ENCODE measurements around the gene SEC24D.

SEC24D gene

GRCh38 chr4:118772081-118772766 lies 63.7 kb downstream of the SEC24D start:
- ChIA-PET POLR2A (ENCODE audit: low non-redundant PET) (no interaction called here), CTCF (interaction anchor here (0.5 to 1.5 kb wide), 12 partner anchors 13 to 965 kb away, joined by 3 to 7 read pairs (median 4); partner anchors contain the start of gene SYNPO2)
- DNase-seq (ENCODE audit: low spot score): peak; percentile 60
- peak; percentile 70; the same call in 1 of the 2 replicates for TF ChIP-seq CTCF (conservative IDR thresholded peaks at IDR 0.05; ENCODE audit: low read depth)
- no peak overlapping the region for H3K27ac ChIP-seq

- CTCF ChIA-PET: no interaction called here
- no peak overlapping the region for H3K27ac ChIP-seq
- no peak for TF ChIP-seq CTCF (conservative IDR thresholded peaks at IDR 0.05; ENCODE audit: low read depth)
- POLR2A ChIA-PET (ENCODE audit: low non-redundant PET): no interaction called here
- peak; percentile 33 for DNase-seq (ENCODE audit: low spot score)
These were observed 65.2 kb downstream of the SEC24D start for GRCh38 chr4:118770741-118771187.

GRCh38 chr4:118769161-118769560 lies 66.8 kb downstream of the SEC24D start:
- no peak for DNase-seq (ENCODE audit: low spot score)
- H3K27ac ChIP-seq: no peak overlapping the region
- ChIA-PET POLR2A (ENCODE audit: low non-redundant PET) (no interaction called here), CTCF (interaction anchor here (0.6 to 1.4 kb wide), 3 partner anchors 102 to 122 kb away, joined by 3 to 6 read pairs (median 3); no protein-coding TSS in a partner anchor)
- no peak for TF ChIP-seq CTCF (conservative IDR thresholded peaks at IDR 0.05; ENCODE audit: low read depth)

- no peak for DNase-seq (ENCODE audit: low spot score)
- no peak for TF ChIP-seq CTCF (conservative IDR thresholded peaks at IDR 0.05; ENCODE audit: low read depth)
- H3K27ac ChIP-seq: no peak overlapping the region
- CTCF ChIA-PET: interaction anchor here (0.6 kb wide), 1 partner anchor 99 kb away, joined by 3 read pairs; no protein-coding TSS in a partner anchor
- POLR2A ChIA-PET (ENCODE audit: low non-redundant PET): no interaction called here
These were observed 68.8 kb downstream of the SEC24D start for GRCh38 chr4:118767109-118767508.

- TF ChIP-seq CTCF (conservative IDR thresholded peaks at IDR 0.05; ENCODE audit: low read depth): no peak
- peak; percentile 75 for DNase-seq (ENCODE audit: low spot score)
- ChIA-PET POLR2A (ENCODE audit: low non-redundant PET) (no interaction called here), CTCF (no interaction called here)
- H3K27ac ChIP-seq: no peak overlapping the region
These were observed 70.5 kb downstream of the SEC24D start for GRCh38 chr4:118765399-118765798.

- no peak overlapping the region for H3K27ac ChIP-seq
- no peak for DNase-seq (ENCODE audit: low spot score)
- no peak for TF ChIP-seq CTCF (conservative IDR thresholded peaks at IDR 0.05; ENCODE audit: low read depth)
- ChIA-PET POLR2A (ENCODE audit: low non-redundant PET) (no interaction called here), CTCF (no interaction called here)
These were observed 73.0 kb downstream of the SEC24D start for GRCh38 chr4:118762730-118763477.
